Amniotic stem cell (primary cell): ENCODE data around the gene RPS25.
"Not testable (repeated sequence)": the region's sequence is repeated elsewhere in the genome, so short reads cannot be mapped to it uniquely, and the experiment has no call there.

Source experiments
- DNase-seq: peaks from one replicate; lab custom pipeline; 2025; lab: John Stamatoyannopoulos, UW

Gene RPS25

GRCh38 chr11:119018074-119018938 lies at the start of gene RPS25, which contains the start of gene TRAPPC4:
RPS25 (minus strand) TSS chr11:119018343; CDS start chr11:119018284, 59 bp downstream.
TRAPPC4 (plus strand) TSS chr11:119018766; CDS start chr11:119018796, 30 bp downstream.
- DNase-seq: peak; percentile 94

- peak; percentile 97 for DNase-seq
Measured at GRCh38 chr11:119067371-119068222, 49.5 kb upstream of the RPS25 start, which contains the start of gene VPS11. VPS11 (plus strand) TSS chr11:119067818; CDS start chr11:119067824, 6 bp downstream.

- DNase-seq: no peak
Measured at GRCh38 chr11:119065369-119065768, 47.2 kb upstream of the RPS25 start.

- DNase-seq: no peak
Measured at GRCh38 chr11:119062779-119063178, 44.6 kb upstream of the RPS25 start.

GRCh38 chr11:119061256-119061655 lies 43.1 kb upstream of the RPS25 start:
- no peak for DNase-seq

GRCh38 chr11:119059128-119059527 lies 41.0 kb upstream of the RPS25 start:
- not testable (repeated sequence) for DNase-seq

GRCh38 chr11:119057000-119057769 lies 39.0 kb upstream of the RPS25 start, which contains the start of gene HYOU1:
HYOU1 (minus strand) TSS chr11:119057205; CDS start chr11:119056160, 1,045 bp downstream.
- peak; percentile 99 for DNase-seq

- no peak for DNase-seq
Measured at GRCh38 chr11:119056421-119056999, 38.4 kb upstream of the RPS25 start.

GRCh38 chr11:119055901-119056300 lies 37.8 kb upstream of the RPS25 start:
- no peak for DNase-seq

- DNase-seq: no peak
Measured at GRCh38 chr11:119054418-119054817, 36.3 kb upstream of the RPS25 start.

GRCh38 chr11:119052163-119052814 lies 34.1 kb upstream of the RPS25 start:
- no peak for DNase-seq

DNA sequence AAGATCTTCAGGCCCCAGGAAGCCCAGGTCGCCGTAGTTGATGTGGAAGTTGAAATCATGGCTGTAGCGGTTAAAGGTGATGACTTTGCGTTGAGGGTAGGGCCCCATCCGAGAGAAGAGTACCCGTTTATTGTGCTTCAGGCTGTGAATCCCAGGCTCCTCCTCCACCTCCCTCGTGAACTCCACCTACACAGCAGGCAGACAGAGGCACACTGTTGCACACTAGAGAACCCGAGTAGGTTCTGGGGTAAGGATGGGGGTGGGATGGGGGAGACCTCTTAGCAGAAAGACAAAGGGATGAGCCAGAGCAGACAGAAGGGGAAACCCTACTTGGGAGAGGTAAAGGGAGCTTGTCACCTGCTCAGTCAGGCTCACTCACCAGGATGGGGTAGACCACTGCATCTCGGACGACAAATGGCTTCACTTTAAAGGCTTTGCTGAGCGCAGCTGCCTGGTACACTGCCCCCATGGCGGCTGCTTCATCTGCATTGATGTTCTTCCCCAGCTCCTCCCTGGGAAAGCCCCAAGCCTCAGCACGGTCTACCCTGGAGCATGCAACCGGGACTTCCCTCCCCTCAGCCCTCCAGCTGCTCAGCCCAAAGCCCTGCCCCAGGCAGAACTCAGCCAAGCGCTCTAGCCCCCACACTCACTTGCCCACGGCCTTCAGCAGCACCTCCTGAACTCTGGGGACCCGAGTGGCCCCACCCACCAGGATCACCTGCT lies 33.5 kb upstream of the RPS25 start:
- no peak for DNase-seq

GRCh38 chr11:119049081-119049480 lies 30.9 kb upstream of the RPS25 start:
- no peak for DNase-seq

- no peak for DNase-seq
Measured at GRCh38 chr11:119048644-119049043, 30.5 kb upstream of the RPS25 start.

DNA sequence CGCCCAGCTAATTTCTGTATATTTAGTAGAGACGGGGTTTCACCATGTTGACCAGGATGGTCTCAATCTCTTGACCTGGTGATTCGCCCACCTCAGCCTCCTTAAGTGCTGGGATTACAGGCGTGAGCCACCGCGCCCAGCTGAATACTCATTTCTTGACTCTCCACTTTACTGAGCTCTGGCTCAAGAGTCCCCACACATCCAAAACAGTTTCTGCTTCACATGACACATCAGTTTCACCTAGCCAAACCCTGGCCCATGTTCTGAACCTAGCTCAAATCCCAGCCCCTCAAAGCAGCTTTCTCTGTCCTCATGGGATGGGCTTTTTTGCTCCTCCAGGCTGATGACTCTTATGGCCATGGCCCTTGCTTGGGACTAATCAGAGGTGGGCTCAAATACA lies 29.1 kb upstream of the RPS25 start:
- DNase-seq: no peak

DNA sequence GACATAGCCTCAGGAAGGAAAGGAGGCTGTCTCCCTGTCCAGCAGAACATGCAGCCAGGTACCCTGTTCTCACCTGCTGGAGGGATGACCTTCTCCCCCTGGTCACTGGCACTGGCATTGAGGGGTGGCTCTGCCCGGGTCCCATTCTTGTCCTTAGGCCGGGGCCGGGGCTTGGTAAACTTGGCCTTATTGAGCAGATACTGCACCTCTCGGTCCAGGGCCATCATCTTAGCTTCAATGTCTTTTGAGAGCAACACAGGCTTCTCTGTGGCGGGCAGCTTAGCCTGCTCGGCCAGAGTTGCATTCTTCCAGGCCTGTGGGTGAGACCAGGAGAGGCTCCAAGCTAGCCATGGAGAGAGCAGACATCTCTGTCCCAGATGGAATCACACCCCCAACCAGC lies 28.3 kb upstream of the RPS25 start:
- no peak for DNase-seq

GRCh38 chr11:119044708-119045107 lies 26.6 kb upstream of the RPS25 start:
- no peak for DNase-seq

- DNase-seq: no peak
Measured at GRCh38 chr11:119042927-119043326, 24.8 kb upstream of the RPS25 start.

GRCh38 chr11:119041821-119042514 lies 23.8 kb upstream of the RPS25 start:
- no peak for DNase-seq

DNA sequence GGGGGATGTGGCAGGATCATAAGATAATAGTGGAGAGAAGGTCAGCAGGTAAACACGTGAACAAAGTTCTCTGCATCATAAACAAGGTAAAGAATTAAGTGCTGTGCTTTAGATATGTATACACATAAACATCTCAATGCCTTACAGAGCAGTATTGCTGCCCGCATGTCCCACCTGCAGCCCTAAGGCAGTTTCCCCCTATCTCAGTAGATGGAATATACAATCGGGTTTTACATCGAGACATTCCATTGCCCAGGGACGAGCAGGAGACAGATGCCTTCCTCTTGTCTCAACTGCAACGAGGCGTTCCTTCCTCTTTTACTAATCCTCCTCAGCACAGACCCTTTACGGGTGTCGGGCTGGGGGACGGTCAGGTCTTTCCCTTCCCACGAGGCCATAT lies 21.3 kb upstream of the RPS25 start:
- not testable (repeated sequence) for DNase-seq
